Measurements from ENCODE around the gene APBA2.

- TF ChIP-seq ATF2 (IDR thresholded peaks at IDR 0.05; ENCODE audit: low read length) (no peak), GABPA (IDR thresholded peaks at IDR 0.05; ENCODE audit: low read depth) (no peak), CTCF (IDR thresholded peaks at IDR 0.05 in 2 of 3, conservative IDR thresholded peaks at IDR 0.05 in 1 of 3; ENCODE audit: control insufficient read depth in 2 of 3, extremely low read depth in 1 of 3, insufficient read depth in 1 of 3, low read depth in 3 of 3, low read length in 3 of 3) (no peak), ZNF384 (IDR thresholded peaks at IDR 0.05; ENCODE audit: borderline replicate concordance, low read depth, low read length) (no peak), PAX5 (IDR thresholded peaks at IDR 0.05; ENCODE audit: borderline replicate concordance, low read depth, low read length) (no peak), POLR2A (IDR thresholded peaks at IDR 0.05; ENCODE audit: low read depth, low read length) (no peak), SREBF2 (IDR thresholded peaks at IDR 0.05; ENCODE audit: low read length) (no peak), SMC3 (IDR thresholded peaks at IDR 0.05; ENCODE audit: borderline replicate concordance, low read length) (no peak), KDM1A (IDR thresholded peaks at IDR 0.05; ENCODE audit: borderline replicate concordance) (no peak), MXI1 (IDR thresholded peaks at IDR 0.05; ENCODE audit: low read depth, low read length) (no peak), BRCA1 (IDR thresholded peaks at IDR 0.05; ENCODE audit: low read depth, low read length) (no peak)
- TF ChIP-seq, protein P1, sequence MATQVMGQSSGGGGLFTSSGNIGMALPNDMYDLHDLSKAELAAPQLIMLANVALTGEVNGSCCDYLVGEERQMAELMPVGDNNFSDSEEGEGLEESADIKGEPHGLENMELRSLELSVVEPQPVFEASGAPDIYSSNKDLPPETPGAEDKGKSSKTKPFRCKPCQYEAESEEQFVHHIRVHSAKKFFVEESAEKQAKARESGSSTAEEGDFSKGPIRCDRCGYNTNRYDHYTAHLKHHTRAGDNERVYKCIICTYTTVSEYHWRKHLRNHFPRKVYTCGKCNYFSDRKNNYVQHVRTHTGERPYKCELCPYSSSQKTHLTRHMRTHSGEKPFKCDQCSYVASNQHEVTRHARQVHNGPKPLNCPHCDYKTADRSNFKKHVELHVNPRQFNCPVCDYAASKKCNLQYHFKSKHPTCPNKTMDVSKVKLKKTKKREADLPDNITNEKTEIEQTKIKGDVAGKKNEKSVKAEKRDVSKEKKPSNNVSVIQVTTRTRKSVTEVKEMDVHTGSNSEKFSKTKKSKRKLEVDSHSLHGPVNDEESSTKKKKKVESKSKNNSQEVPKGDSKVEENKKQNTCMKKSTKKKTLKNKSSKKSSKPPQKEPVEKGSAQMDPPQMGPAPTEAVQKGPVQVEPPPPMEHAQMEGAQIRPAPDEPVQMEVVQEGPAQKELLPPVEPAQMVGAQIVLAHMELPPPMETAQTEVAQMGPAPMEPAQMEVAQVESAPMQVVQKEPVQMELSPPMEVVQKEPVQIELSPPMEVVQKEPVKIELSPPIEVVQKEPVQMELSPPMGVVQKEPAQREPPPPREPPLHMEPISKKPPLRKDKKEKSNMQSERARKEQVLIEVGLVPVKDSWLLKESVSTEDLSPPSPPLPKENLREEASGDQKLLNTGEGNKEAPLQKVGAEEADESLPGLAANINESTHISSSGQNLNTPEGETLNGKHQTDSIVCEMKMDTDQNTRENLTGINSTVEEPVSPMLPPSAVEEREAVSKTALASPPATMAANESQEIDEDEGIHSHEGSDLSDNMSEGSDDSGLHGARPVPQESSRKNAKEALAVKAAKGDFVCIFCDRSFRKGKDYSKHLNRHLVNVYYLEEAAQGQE (IDR thresholded peaks at IDR 0.05; ENCODE audit: low read depth, low read length): no peak
Measured at GRCh38 chr15:28942571-28942970, 56.8 kb downstream of the APBA2 start.
